HG03064 (cell line): ENCODE measurements around the gene PTMA.
A peak's percentile ranks its signal among the peaks of the same experiment; 100 is the strongest.

Experiments used
- ATAC-seq: cut with Tn5 transposase; IDR thresholded peaks from one replicate; pipeline ENCODE4 v1.9.1; 2021; ENCODE audit warnings: low read depth; ENCODE audit not compliant: unreplicated experiment

The PTMA gene

GRCh38 chr2:231674587-231675338 is 33.6 kb upstream of the PTMA start:
- no peak for ATAC-seq

- no peak for ATAC-seq
Observed at GRCh38 chr2:231676243-231676642, 32.1 kb upstream of the PTMA start.

GRCh38 chr2:231677632-231678104 is 30.7 kb upstream of the PTMA start:
- no peak for ATAC-seq

- no peak for ATAC-seq
Observed at GRCh38 chr2:231679908-231680284, 28.4 kb upstream of the PTMA start.

GRCh38 chr2:231680285-231680991 is 27.9 kb upstream of the PTMA start:
- ATAC-seq = peak; percentile 12

- ATAC-seq = peak; percentile 51
Observed at GRCh38 chr2:231680992-231681852, 27.1 kb upstream of the PTMA start.

GRCh38 chr2:231682603-231683291 is 25.6 kb upstream of the PTMA start:
- ATAC-seq = no peak

GRCh38 chr2:231683292-231684235 is 24.8 kb upstream of the PTMA start:
- ATAC-seq = no peak

GRCh38 chr2:231684314-231685223 is 23.8 kb upstream of the PTMA start:
- no peak for ATAC-seq

- no peak for ATAC-seq
Observed at GRCh38 chr2:231685349-231686191, 22.8 kb upstream of the PTMA start.

GRCh38 chr2:231686192-231687100 is 21.9 kb upstream of the PTMA start:
- no peak for ATAC-seq

GRCh38 chr2:231687133-231687852 is 21.0 kb upstream of the PTMA start:
- ATAC-seq = no peak

GRCh38 chr2:231687961-231688360 is 20.4 kb upstream of the PTMA start:
- no peak for ATAC-seq

GRCh38 chr2:231688719-231689118 is 19.6 kb upstream of the PTMA start:
- no peak for ATAC-seq

- no peak for ATAC-seq
Observed at GRCh38 chr2:231689124-231689893, 19.0 kb upstream of the PTMA start.
